Ascending aorta (tissue), 2 donors: Measurements from ENCODE around the gene TMEM39B. TPM values are rescaled to one million over a fixed set of nuclear protein-coding genes. Genes with fewer than 3 reads are reported as not detected.
A peak's percentile ranks its signal among the peaks of the same experiment; 100 is the strongest.
"Not testable (repeated sequence)": the region's sequence is repeated elsewhere in the genome, so short reads cannot be mapped to it uniquely, and the experiment has no call there.

Experiments
- DNase-seq, 2 donors: peaks; one replicate each; pipeline ENCODE4 v3.0.0-alpha.2; 2019; ENCODE audit warnings: low spot score in 2 of 2
- H3K27ac ChIP-seq, 2 donors: fragments of 200-600 bp; sonication (generic); one replicate each; pipeline ENCODE4 v1.5.1; 2016 to 2017; ENCODE audit warnings: mild to moderate bottlenecking in 1 of 2
- H3K27me3 ChIP-seq: fragments of 200-600 bp; sonication (generic); one replicate; pipeline ENCODE4 v1.5.1; 2017
- H3K36me3 ChIP-seq, 2 donors: fragments of 200-600 bp; sonication (generic); one replicate each; pipeline ENCODE4 v1.5.1; 2016
- H3K4me1 ChIP-seq, 2 donors: fragments of 200-600 bp; sonication (generic); one replicate each; pipeline ENCODE4 v1.5.1; 2016 to 2017; ENCODE audit warnings: mild to moderate bottlenecking in 1 of 2
- H3K4me3 ChIP-seq, 2 donors: fragments of 200-600 bp; sonication (generic); one replicate each; pipeline ENCODE4 v1.5.1; 2016 to 2017; ENCODE audit warnings: mild to moderate bottlenecking in 1 of 2
- H3K9me3 ChIP-seq, 2 donors: fragments of 200-600 bp; sonication (generic); one replicate each; pipeline ENCODE4 v1.5.1; 2016
- intact Hi-C: fragments of 100-400 bp; cut with DNase I; formaldehyde crosslinking; loops from one replicate; pipeline ENCODE4 v1.15.1; 2023
- total RNA-seq: library from RNA; depleted of rRNA; stranded (reverse); fragments of >200 nt; gene quantifications from one replicate; pipeline ENCODE4 v1.1.0, GENCODE V29; 2016
- TF ChIP-seq, protein P1 (sequence below), 3 experiments: fragments of 200-600 bp in 2 of 3; fragments of 450-650 bp in 1 of 3; sonication (generic) in 2 of 3; IDR thresholded peaks; one replicate each; pipeline ENCODE4 v1.5.1; 2016 to 2019; ENCODE audit warnings: antibody characterized with exemption in 3 of 3, mild to moderate bottlenecking in 1 of 3, moderate library complexity in 1 of 3

TMEM39B gene
- total RNA-seq, 1 donor from 2014 or later = 2.6 TPM

DNA sequence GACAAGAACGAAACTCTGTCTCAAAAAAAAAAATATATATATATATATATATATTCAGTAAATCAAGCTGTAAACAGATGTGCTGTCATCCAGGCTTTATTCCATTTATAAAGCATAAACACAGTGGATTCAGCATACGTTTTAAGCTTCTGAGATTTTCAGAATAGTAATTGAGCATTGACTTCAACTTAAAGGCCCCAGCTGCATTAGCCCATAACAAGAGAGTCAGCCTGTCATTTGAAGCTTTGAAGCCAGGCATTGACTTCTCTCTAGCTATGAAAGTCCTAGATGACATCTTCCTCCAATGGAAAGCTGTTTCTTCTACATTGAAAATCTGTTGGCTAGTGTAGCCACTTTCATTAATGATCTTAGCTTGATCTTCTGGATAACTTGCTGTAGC is 41.7 kb downstream of the TMEM39B start:
- peaks cover 7 to 42% of the 10 kb centered on the region in 2 donors for H3K4me1 ChIP-seq
- H3K4me3 ChIP-seq = no peak overlapping the region
- H3K9me3 ChIP-seq = no peaks in the 10 kb centered on the region
- TF ChIP-seq, protein P1, sequence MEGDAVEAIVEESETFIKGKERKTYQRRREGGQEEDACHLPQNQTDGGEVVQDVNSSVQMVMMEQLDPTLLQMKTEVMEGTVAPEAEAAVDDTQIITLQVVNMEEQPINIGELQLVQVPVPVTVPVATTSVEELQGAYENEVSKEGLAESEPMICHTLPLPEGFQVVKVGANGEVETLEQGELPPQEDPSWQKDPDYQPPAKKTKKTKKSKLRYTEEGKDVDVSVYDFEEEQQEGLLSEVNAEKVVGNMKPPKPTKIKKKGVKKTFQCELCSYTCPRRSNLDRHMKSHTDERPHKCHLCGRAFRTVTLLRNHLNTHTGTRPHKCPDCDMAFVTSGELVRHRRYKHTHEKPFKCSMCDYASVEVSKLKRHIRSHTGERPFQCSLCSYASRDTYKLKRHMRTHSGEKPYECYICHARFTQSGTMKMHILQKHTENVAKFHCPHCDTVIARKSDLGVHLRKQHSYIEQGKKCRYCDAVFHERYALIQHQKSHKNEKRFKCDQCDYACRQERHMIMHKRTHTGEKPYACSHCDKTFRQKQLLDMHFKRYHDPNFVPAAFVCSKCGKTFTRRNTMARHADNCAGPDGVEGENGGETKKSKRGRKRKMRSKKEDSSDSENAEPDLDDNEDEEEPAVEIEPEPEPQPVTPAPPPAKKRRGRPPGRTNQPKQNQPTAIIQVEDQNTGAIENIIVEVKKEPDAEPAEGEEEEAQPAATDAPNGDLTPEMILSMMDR (IDR thresholded peaks at IDR 0.05) = no peak
- intact Hi-C loops = no loop called here
- H3K36me3 ChIP-seq = no peaks in the 10 kb centered on the region
- DNase-seq = no peak
- no peak overlapping the region for H3K27ac ChIP-seq
- no peaks in the 10 kb centered on the region for H3K27me3 ChIP-seq

DNA sequence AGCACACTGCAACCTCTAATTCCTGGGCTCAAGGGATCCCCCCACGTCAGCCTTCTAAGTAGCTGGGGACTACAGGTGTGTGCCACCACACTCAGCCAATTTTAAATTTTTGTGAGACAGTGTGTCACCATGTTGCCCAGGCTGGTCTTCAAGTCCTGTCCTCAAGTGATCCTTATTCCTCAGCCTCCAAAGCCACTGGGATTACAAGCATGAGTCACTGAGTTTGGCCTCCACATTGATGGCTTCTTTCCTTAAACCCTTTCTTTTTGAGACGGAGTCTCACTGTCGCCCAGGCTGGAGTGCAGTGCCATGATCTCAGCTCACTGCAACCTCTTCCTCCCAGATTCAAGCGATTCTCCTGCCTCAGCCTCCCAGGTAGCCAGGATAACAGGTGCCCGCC is 42.8 kb downstream of the TMEM39B start:
- no peaks in the 10 kb centered on the region for H3K36me3 ChIP-seq
- TF ChIP-seq, protein P1 (IDR thresholded peaks at IDR 0.05) = no peak
- intact Hi-C loops = no loop called here
- no peaks in the 10 kb centered on the region for H3K9me3 ChIP-seq
- H3K27ac ChIP-seq = peak overlapping the region; percentile 58 to 76
- H3K4me1 ChIP-seq = peaks cover 3 to 31% of the 10 kb centered on the region in 2 donors
- no peak overlapping the region for H3K4me3 ChIP-seq
- no peaks in the 10 kb centered on the region for H3K27me3 ChIP-seq
- no peak for DNase-seq

DNA sequence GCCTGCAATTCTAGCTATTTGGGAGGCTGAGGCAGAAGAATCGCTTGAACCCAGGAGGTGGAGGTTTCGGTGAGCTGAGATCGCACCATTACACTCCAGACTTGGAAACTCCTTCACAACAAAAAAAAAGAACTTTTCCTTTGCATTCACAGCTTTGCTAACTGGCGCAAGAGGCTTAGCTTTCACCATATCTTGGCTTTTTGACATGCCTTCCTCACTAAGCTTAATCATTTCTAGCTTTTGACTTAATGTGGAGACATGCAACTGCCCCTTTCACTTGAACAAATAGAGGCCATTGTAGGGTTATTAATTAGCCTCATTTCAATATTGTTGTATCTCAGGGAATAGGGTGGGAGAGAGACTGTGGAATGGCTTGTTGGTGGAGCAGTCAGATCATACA is 43.8 kb downstream of the TMEM39B start:
- Histone ChIP-seq H3K9me3 (no peaks in the 10 kb centered on the region), H3K4me1 (peaks cover 5 to 22% of the 10 kb centered on the region in 2 donors), H3K36me3 (no peaks in the 10 kb centered on the region), H3K27me3 (no peaks in the 10 kb centered on the region), H3K27ac (peak overlapping the region; percentile 58 to 76), H3K4me3 (peak overlapping the region in 1 of 2 donors; percentile 2)
- DNase-seq = no peak
- intact Hi-C loops = no loop called here
- TF ChIP-seq, protein P1 (IDR thresholded peaks at IDR 0.05) = no peak

DNA sequence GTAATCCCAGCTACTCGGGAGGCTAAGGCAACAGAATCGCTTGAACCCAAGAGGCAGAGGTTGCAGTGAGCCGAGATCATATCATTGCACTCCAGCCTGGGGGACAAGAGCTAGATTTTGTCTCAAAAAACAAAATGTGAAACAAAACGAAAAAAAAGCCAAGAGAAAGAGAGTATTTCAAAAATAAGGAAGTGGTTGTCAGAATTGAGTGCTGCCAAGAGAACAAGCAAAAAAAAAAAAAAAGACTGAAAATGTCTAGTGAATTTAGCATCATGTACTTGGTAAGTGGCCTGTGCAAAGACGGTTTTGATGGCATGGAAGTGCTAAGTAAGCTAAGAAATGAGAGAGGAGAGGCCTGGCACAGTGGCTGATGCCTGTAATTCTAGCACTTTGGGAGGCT is 49.4 kb downstream of the TMEM39B start:
- intact Hi-C loops = no loop called here
- TF ChIP-seq, protein P1 (IDR thresholded peaks at IDR 0.05) = no peak
- Histone ChIP-seq H3K27ac (peak overlapping the region in 1 of 2 donors; percentile 33), H3K36me3 (no peaks in the 10 kb centered on the region), H3K4me3 (no peak overlapping the region), H3K9me3 (no peaks in the 10 kb centered on the region), H3K4me1 (peaks cover 5 to 11% of the 10 kb centered on the region in 2 donors), H3K27me3 (no peaks in the 10 kb centered on the region)
- no peak for DNase-seq

DNA sequence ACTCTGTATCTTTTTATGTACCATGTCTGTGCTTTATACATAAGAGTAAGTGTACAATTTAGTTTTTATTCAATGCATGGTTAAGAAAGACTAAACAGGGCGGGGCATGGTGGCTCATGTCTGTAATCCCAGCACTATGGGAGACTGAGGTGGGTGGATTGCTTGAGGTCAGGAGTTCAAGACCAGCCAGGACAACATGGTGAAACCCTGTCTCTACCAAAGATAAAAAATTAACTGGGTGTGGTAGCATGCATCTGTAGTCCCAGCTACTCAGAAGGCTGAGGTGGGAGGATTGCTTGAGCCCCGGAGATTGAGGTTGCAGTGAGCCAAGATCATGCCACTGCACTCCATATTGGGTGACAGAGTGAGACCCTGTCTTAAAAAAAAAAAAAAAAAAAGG is 50.6 kb downstream of the TMEM39B start:
- H3K27me3 ChIP-seq, DNase-seq, H3K36me3 ChIP-seq, intact Hi-C loops, H3K27ac ChIP-seq, H3K9me3 ChIP-seq, H3K4me3 ChIP-seq: not testable (repeated sequence)
- peaks cover 5 to 11% of the 10 kb centered on the region in 2 donors for H3K4me1 ChIP-seq

DNA sequence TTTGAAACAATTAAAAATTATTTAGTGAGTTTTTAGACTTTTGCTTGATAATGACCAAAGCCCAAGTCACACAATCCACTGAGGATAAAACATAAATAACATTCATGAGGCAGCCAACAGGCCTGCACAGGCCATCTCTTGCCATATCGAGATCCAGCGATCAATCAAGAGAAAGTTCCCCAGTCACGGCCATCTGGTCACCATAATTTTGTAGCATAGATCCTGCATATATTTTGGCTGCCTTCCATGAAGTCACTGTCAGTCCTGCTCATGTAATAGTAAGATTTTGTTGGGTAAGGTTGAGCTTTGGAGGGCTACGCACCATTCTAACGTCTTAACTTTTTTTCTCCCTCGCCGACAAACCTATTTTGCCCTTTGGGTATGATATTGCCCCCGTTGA is 52.6 kb downstream of the TMEM39B start:
- Histone ChIP-seq H3K9me3 (no peaks in the 10 kb centered on the region), H3K4me3 (no peak overlapping the region), H3K36me3 (peaks cover 0 to 4% of the 10 kb centered on the region in 2 donors), H3K27ac (no peak overlapping the region), H3K4me1 (peaks cover 5 to 11% of the 10 kb centered on the region in 2 donors), H3K27me3 (no peaks in the 10 kb centered on the region)
- TF ChIP-seq, protein P1 (IDR thresholded peaks at IDR 0.05) = no peak
- intact Hi-C loops = no loop called here
- no peak for DNase-seq
